GM21786 (cell line): ENCODE measurements around the gene TREML4.

ENCODE experiments used
- ATAC-seq: cut with Tn5 transposase; IDR thresholded peaks from one replicate; pipeline ENCODE4 v1.9.1; 2021; ENCODE audit not compliant: unreplicated experiment

Gene TREML4

GRCh38 chr6:41283600-41283999 is 55.5 kb downstream of the TREML4 start:
- ATAC-seq: no peak

GRCh38 chr6:41284726-41285125 is 56.6 kb downstream of the TREML4 start:
- no peak for ATAC-seq

DNA sequence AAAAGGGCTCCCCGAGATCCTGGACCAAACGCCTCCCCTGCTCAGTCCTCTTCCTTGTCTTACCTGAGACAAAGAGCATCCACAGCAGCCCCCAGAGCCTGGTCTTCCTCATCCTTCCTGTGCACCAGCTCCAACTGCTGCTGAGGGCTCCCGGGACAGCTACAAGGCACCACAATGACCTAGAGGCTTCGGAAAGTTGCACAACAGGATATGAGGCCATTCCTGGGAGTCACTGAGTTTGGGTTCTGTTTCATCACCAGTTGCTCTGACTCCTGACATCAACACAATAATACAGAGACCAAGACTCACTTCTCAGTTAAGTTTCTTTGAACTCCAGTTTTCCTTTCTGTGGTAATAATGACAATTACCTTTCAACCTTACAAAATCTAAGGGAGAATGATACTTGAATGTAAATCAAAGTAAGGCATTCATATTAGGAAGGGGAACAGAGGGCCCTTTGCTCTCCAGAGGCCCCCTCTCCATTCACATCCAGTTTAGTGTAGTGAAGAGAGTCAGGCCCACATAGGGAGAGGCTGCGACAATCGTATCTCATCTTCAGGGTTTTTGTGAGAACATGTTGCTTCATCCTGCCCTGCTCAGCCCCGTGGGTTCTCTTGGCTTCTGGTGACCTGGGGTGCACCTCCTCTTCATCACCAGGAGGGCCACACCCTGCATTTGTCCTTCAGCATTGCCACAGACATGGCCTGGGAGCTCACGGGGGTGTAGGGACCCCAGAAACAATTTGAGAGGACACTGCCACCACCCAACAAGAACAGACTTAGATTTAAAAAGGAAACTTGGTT is 58.6 kb downstream of the TREML4 start, which contains the start of gene TREM1:
TSS of gene TREM1 (minus strand) at position 139 of the 803 bp plus-strand sequence. CDS start at position 112, 27 bp downstream.
- no peak for ATAC-seq

GRCh38 chr6:41288030-41288753 is 60.0 kb downstream of the TREML4 start:
- ATAC-seq: peak; percentile 71
